Measurements from ENCODE around the gene ZNF783. TPM values are rescaled to one million over a fixed set of nuclear protein-coding genes. Genes with fewer than 3 reads are reported as not detected.
A peak's percentile ranks its signal among the peaks of the same experiment; 100 is the strongest.

The ZNF783 gene
- total RNA-seq, 1 experiment from 2014 or later: 10.8 TPM

- H3K27ac ChIP-seq (ENCODE audit: low read depth, low read length, poor library complexity, severe bottlenecking): no peak overlapping the region
- CTCF ChIA-PET: no interaction called here
- POLR2A ChIA-PET (ENCODE audit: low non-redundant PET): no interaction called here
- DNase-seq (ENCODE audit: low spot score): no peak
- TF ChIP-seq CTCF (conservative IDR thresholded peaks at IDR 0.05; ENCODE audit: low read depth, low read length) (no peak), EZH2 (IDR thresholded peaks at IDR 0.05; ENCODE audit: borderline replicate concordance, low read depth, low read length, poor library complexity, severe bottlenecking) (no peak)
- peaks cover 7% of the 10 kb centered on the region for H3K27me3 ChIP-seq (replicated peaks; ENCODE audit: insufficient read depth, low read depth, low read length, poor library complexity)
- no peaks in the 10 kb centered on the region for H3K9me3 ChIP-seq (ENCODE audit: low read depth, low read length, poor library complexity, severe bottlenecking)
- no peaks in the 10 kb centered on the region for H3K36me3 ChIP-seq (ENCODE audit: insufficient read depth, low read length, poor library complexity, severe bottlenecking)
- no TSS peak for BruUV-seq (replicated peaks)
- intact Hi-C loops (cut with micrococcal nuclease; ENCODE audit: unreplicated experiment): no loop called here
- H3K4me3 ChIP-seq (ENCODE audit: low read depth, low read length, poor library complexity, severe bottlenecking): no peak overlapping the region
- no peaks in the 10 kb centered on the region for H3K4me1 ChIP-seq (ENCODE audit: insufficient read depth, low read length, poor library complexity, severe bottlenecking)
These were observed 54.6 kb downstream of the ZNF783 start for GRCh38 chr7:149316606-149317005.

DNA sequence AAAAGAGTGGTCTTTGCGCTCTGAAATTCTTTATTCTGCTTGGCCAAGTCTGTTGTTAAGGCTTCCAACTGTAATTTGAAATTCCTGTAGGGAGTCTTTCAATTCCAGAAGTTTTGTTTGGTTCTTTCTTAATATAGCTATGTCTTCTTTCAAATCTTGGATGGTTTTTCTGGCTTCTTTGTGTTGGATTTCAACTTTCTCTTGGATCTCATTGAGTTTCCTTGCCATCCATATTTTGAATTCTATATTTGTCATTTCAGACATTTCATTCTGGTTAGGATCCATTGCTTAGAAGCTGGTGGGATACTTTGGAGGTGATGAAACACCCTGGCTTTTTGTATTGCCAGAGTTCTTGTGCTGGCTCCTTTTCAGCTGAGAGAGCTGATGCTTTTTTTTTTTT is 55.5 kb downstream of the ZNF783 start:
- BruUV-seq (replicated peaks): no TSS peak
- intact Hi-C loops (cut with micrococcal nuclease; ENCODE audit: unreplicated experiment): no loop called here
- H3K27ac ChIP-seq (ENCODE audit: low read depth, low read length, poor library complexity, severe bottlenecking): no peak overlapping the region
- CTCF ChIA-PET: interaction anchor here (0.7 kb wide), 1 partner anchor 169 kb away, joined by 6 read pairs; no protein-coding TSS in a partner anchor
- TF ChIP-seq CTCF (conservative IDR thresholded peaks at IDR 0.05; ENCODE audit: low read depth, low read length): no peak
- TF ChIP-seq EZH2 (IDR thresholded peaks at IDR 0.05; ENCODE audit: borderline replicate concordance, low read depth, low read length, poor library complexity, severe bottlenecking): no peak
- H3K4me1 ChIP-seq (ENCODE audit: insufficient read depth, low read length, poor library complexity, severe bottlenecking): no peaks in the 10 kb centered on the region
- no peaks in the 10 kb centered on the region for H3K9me3 ChIP-seq (ENCODE audit: low read depth, low read length, poor library complexity, severe bottlenecking)
- no peak for DNase-seq (ENCODE audit: low spot score)
- H3K4me3 ChIP-seq (ENCODE audit: low read depth, low read length, poor library complexity, severe bottlenecking): no peak overlapping the region
- POLR2A ChIA-PET (ENCODE audit: low non-redundant PET): no interaction called here
- peaks cover 7% of the 10 kb centered on the region for H3K27me3 ChIP-seq (replicated peaks; ENCODE audit: insufficient read depth, low read depth, low read length, poor library complexity)
- no peaks in the 10 kb centered on the region for H3K36me3 ChIP-seq (ENCODE audit: insufficient read depth, low read length, poor library complexity, severe bottlenecking)

DNA sequence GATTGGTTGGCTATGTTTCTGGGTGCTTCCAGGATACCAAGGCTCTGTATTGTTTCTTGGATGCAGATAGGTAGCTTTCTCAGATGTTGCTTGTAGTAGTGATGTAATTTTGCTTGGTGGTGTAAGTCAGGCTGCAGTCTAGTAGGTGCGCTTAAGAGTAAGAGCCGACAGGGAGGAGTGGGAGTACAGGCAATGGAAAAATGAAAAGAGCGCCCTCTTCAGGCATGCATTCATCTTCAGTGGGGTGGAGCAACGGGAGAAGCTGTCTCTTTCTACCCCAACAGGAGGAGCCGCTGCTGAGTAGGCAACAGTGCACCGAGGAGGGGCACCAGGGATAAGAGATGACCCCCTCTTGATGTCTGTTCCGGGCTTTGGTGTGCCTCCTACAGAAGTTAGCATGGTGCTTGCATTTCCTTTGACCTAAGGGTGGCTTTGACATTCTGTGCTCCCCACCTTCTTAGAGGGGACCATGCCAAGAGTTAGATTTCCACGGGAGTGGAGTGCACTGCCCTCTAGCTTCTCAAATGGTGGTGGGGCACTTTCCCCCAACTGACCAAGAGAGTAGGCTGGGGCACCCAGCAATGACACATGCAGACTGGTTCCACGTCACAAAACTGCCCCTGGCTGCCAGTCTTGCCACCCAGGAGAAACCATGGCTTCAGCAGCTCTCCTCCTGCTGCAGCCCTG is 56.1 kb downstream of the ZNF783 start:
- Histone ChIP-seq H3K27me3 (replicated peaks; ENCODE audit: insufficient read depth, low read depth, low read length, poor library complexity) (peaks cover 7% of the 10 kb centered on the region), H3K9me3 (ENCODE audit: low read depth, low read length, poor library complexity, severe bottlenecking) (no peaks in the 10 kb centered on the region), H3K4me1 (ENCODE audit: insufficient read depth, low read length, poor library complexity, severe bottlenecking) (no peaks in the 10 kb centered on the region), H3K36me3 (ENCODE audit: insufficient read depth, low read length, poor library complexity, severe bottlenecking) (no peaks in the 10 kb centered on the region), H3K27ac (ENCODE audit: low read depth, low read length, poor library complexity, severe bottlenecking) (no peak overlapping the region), H3K4me3 (ENCODE audit: low read depth, low read length, poor library complexity, severe bottlenecking) (no peak overlapping the region)
- CTCF ChIA-PET: no interaction called here
- peak; percentile 8 for DNase-seq (ENCODE audit: low spot score)
- BruUV-seq (replicated peaks): no TSS peak
- intact Hi-C loops (cut with micrococcal nuclease; ENCODE audit: unreplicated experiment): no loop called here
- TF ChIP-seq EZH2 (IDR thresholded peaks at IDR 0.05; ENCODE audit: borderline replicate concordance, low read depth, low read length, poor library complexity, severe bottlenecking) (no peak), CTCF (conservative IDR thresholded peaks at IDR 0.05; ENCODE audit: low read depth, low read length) (peak; percentile 35; the same call in 1 of the 2 replicates)
- POLR2A ChIA-PET (ENCODE audit: low non-redundant PET): no interaction called here
